ENCODE measurements around the gene NIM1K. TPM values are rescaled to one million over a fixed set of nuclear protein-coding genes. Genes with fewer than 3 reads are reported as not detected.

The NIM1K gene
- total and polyA plus RNA-seq, 10 donors: 0.13 to 1.1 (median 0.39) TPM; not detected in 1

- intact Hi-C loops (cut with DNase I; ENCODE audit: low total_unique reads): no loop called here
- Histone ChIP-seq H3K36me3 (no peaks in the 10 kb centered on the region), H3K27me3 (replicated peaks in 1 of 7) (peaks cover 0 to 14% (median 0%) of the 10 kb centered on the region in 7 donors), H3K27ac (no peak overlapping the region), H3K4me1 (no peaks in the 10 kb centered on the region), H3K9me3 (no peaks in the 10 kb centered on the region), H3K4me3 (no peak overlapping the region)
- WGBS, 5 donors: 56 to 67% (median 60%) methylated on average over 1 of the region's 1 CpG
- no peak for DNase-seq
- TF ChIP-seq, protein P1, sequence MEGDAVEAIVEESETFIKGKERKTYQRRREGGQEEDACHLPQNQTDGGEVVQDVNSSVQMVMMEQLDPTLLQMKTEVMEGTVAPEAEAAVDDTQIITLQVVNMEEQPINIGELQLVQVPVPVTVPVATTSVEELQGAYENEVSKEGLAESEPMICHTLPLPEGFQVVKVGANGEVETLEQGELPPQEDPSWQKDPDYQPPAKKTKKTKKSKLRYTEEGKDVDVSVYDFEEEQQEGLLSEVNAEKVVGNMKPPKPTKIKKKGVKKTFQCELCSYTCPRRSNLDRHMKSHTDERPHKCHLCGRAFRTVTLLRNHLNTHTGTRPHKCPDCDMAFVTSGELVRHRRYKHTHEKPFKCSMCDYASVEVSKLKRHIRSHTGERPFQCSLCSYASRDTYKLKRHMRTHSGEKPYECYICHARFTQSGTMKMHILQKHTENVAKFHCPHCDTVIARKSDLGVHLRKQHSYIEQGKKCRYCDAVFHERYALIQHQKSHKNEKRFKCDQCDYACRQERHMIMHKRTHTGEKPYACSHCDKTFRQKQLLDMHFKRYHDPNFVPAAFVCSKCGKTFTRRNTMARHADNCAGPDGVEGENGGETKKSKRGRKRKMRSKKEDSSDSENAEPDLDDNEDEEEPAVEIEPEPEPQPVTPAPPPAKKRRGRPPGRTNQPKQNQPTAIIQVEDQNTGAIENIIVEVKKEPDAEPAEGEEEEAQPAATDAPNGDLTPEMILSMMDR (IDR thresholded peaks at IDR 0.05 in 8 of 11, conservative IDR thresholded peaks at IDR 0.05 in 3 of 11): no peak
- no peak for TF ChIP-seq POLR2A (IDR thresholded peaks at IDR 0.05)
- no peak for TF ChIP-seq POLR2AphosphoS5 (IDR thresholded peaks at IDR 0.05)
Measured at GRCh38 chr5:43242196-43242595, 50.2 kb downstream of the NIM1K start.

- intact Hi-C loops (cut with DNase I; ENCODE audit: low total_unique reads): no loop called here
- no peaks in the 10 kb centered on the region for H3K4me1 ChIP-seq
- H3K27ac ChIP-seq: no peak overlapping the region
- no peaks in the 10 kb centered on the region for H3K9me3 ChIP-seq
- no peak for TF ChIP-seq POLR2AphosphoS5 (IDR thresholded peaks at IDR 0.05)
- TF ChIP-seq, protein P1 (IDR thresholded peaks at IDR 0.05 in 8 of 11, conservative IDR thresholded peaks at IDR 0.05 in 3 of 11): no peak
- TF ChIP-seq POLR2A (IDR thresholded peaks at IDR 0.05): no peak
- H3K27me3 ChIP-seq (replicated peaks in 1 of 7): peaks cover 0 to 14% (median 0%) of the 10 kb centered on the region in 7 donors
- H3K4me3 ChIP-seq: no peak overlapping the region
- no peak for DNase-seq
- H3K36me3 ChIP-seq: no peaks in the 10 kb centered on the region
Measured at GRCh38 chr5:43243270-43243669, 51.2 kb downstream of the NIM1K start.

DNA sequence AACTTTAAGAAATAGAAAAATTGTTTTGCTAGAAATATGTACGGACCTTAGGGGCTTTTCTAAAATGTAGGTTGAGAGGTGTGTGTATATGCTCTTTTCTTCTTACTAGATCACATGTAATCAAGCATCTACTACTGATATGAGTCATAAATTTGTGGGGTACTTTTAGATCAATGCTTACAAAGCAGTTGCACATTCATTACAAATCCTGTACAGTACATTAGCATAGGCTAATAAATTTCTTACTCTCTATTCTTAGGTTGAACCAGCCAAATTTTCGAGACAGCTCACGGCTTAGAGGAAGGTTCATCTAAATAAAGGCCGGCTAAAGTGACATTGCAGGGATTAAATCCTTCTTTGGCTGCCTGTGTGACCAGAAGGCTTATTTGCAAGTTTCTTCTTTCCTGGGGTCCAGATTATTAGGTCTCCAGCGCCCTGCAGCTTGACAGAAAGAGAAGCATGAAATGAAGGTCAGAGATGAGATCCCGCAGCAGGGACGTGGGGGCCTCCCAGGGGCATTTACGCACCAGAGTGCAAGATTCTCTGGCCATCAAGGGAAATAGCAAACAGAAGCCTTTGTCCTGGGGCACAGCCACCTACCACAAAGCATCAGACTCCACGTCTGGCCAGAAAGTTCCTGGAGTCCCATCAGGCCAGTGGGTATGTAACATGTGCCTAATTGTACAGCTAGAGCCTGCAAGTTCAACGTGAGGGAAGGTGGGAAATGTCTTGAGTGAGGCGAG lies 53.0 kb downstream of the NIM1K start:
- Histone ChIP-seq H3K36me3 (no peaks in the 10 kb centered on the region), H3K27ac (no peak overlapping the region), H3K4me1 (no peaks in the 10 kb centered on the region), H3K27me3 (replicated peaks in 1 of 7) (peaks cover 0 to 14% (median 0%) of the 10 kb centered on the region in 7 donors), H3K9me3 (no peaks in the 10 kb centered on the region), H3K4me3 (no peak overlapping the region)
- no peak for DNase-seq
- 70 to 76% (median 73%) methylated on average over 8 to 11 of the region's 11 CpGs for WGBS, 5 donors
- intact Hi-C loops (cut with DNase I; ENCODE audit: low total_unique reads): no loop called here
- TF ChIP-seq POLR2A (IDR thresholded peaks at IDR 0.05): no peak

- no peak overlapping the region for H3K4me3 ChIP-seq
- DNase-seq: no peak
- H3K4me1 ChIP-seq: no peaks in the 10 kb centered on the region
- intact Hi-C loops (cut with DNase I; ENCODE audit: low total_unique reads): no loop called here
- no peak for TF ChIP-seq POLR2AphosphoS5 (IDR thresholded peaks at IDR 0.05)
- no peak for TF ChIP-seq POLR2A (IDR thresholded peaks at IDR 0.05)
- TF ChIP-seq, protein P1 (IDR thresholded peaks at IDR 0.05 in 8 of 11, conservative IDR thresholded peaks at IDR 0.05 in 3 of 11): no peak
- H3K27me3 ChIP-seq (replicated peaks in 1 of 7): peaks cover 0 to 14% (median 0%) of the 10 kb centered on the region in 7 donors
- 83 to 95% (median 84%) methylated on average over 19 of the region's 19 CpGs for WGBS, 5 donors
- H3K9me3 ChIP-seq: no peaks in the 10 kb centered on the region
- H3K27ac ChIP-seq: no peak overlapping the region
- no peaks in the 10 kb centered on the region for H3K36me3 ChIP-seq
Measured at GRCh38 chr5:43245724-43246385, 53.8 kb downstream of the NIM1K start.
